Liver (tissue), 9 donors: ENCODE measurements around the gene SLC6A3. TPM values are rescaled to one million over a fixed set of nuclear protein-coding genes. Genes with fewer than 3 reads are reported as not detected.

ENCODE experiments used
- DNase-seq: peaks from one replicate; pipeline ENCODE4 v3.0.0-alpha.2; 2017; ENCODE audit warnings: low spot score
- H3K27ac ChIP-seq, 2 donors: one replicate each; pipeline ENCODE4 v1.7.0; 2013; ENCODE audit warnings: inconsistent platforms in 2 of 2, low read length in 2 of 2, control low read depth in 1 of 2, low read depth in 1 of 2, mild to moderate bottlenecking in 1 of 2
- H3K27me3 ChIP-seq, 4 donors: one replicate each; pipeline versions ENCODE4 v1.6.1 to v1.7.0; 2013; ENCODE audit warnings: low read length in 3 of 4, inconsistent platforms in 1 of 4, mild to moderate bottlenecking in 1 of 4, moderate library complexity in 1 of 4; ENCODE audit not compliant: control insufficient read depth in 4 of 4, insufficient read depth in 4 of 4
- H3K36me3 ChIP-seq, 4 donors: one replicate each; pipeline versions ENCODE4 v1.6.1 to v1.7.0; 2013; ENCODE audit warnings: low read length in 3 of 4, mild to moderate bottlenecking in 3 of 4, low read depth in 1 of 4, moderate library complexity in 1 of 4; ENCODE audit not compliant: control insufficient read depth in 4 of 4, insufficient read depth in 3 of 4
- H3K4me1 ChIP-seq, 4 donors: one replicate each; pipeline versions ENCODE4 v1.6.1 to v1.7.0; 2013; ENCODE audit warnings: low read length in 3 of 4, mild to moderate bottlenecking in 3 of 4, moderate library complexity in 1 of 4; ENCODE audit not compliant: control insufficient read depth in 4 of 4, insufficient read depth in 4 of 4
- H3K4me3 ChIP-seq, 3 donors: one replicate each; pipeline versions ENCODE4 v1.6.1 to v1.7.0; 2013; ENCODE audit warnings: low read length in 3 of 3, control low read depth in 1 of 3, low read depth in 1 of 3, mild to moderate bottlenecking in 1 of 3
- H3K9ac ChIP-seq, 2 donors: one replicate each; pipeline ENCODE4 v1.7.0; 2013; ENCODE audit warnings: low read length in 2 of 2, mild to moderate bottlenecking in 2 of 2, moderate library complexity in 2 of 2, control low read depth in 1 of 2, low read depth in 1 of 2
- H3K9me3 ChIP-seq, 4 donors: one replicate each; pipeline versions ENCODE4 v1.6.1 to v1.7.0; 2013; ENCODE audit warnings: low read length in 3 of 4; ENCODE audit not compliant: control insufficient read depth in 4 of 4
- EGR1 ChIP-seq, 2 donors: IDR thresholded peaks; 2 replicates each; pipeline ENCODE4 v1.6.1; 2016 to 2018; ENCODE audit warnings: antibody characterized with exemption in 2 of 2, low read depth in 2 of 2
- FOXA1 ChIP-seq: IDR thresholded peaks from 2 replicates; pipeline ENCODE4 v1.6.1; 2016; ENCODE audit warnings: antibody characterized with exemption
- FOXA2 ChIP-seq: IDR thresholded peaks from 2 replicates; pipeline ENCODE4 v1.6.1; 2016; ENCODE audit warnings: antibody characterized with exemption
- GABPA ChIP-seq, 2 donors: IDR thresholded peaks in 1 of 2; conservative IDR thresholded peaks in 1 of 2; 2 replicates each; pipeline ENCODE4 v1.6.1; 2016; ENCODE audit warnings: antibody characterized with exemption in 2 of 2, mild to moderate bottlenecking in 1 of 2, moderate library complexity in 1 of 2
- HNF4A ChIP-seq, 2 donors: conservative IDR thresholded peaks; 2 replicates each; pipeline ENCODE4 v1.6.1; 2016; ENCODE audit warnings: antibody characterized with exemption in 2 of 2, mild to moderate bottlenecking in 2 of 2
- HNF4G ChIP-seq: IDR thresholded peaks from 2 replicates; pipeline ENCODE4 v1.6.1; 2016; ENCODE audit warnings: antibody characterized with exemption
- JUND ChIP-seq, 2 donors: IDR thresholded peaks; 2 replicates each; pipeline ENCODE4 v1.6.1; 2016; ENCODE audit warnings: antibody characterized with exemption in 2 of 2
- NR2F2 ChIP-seq: IDR thresholded peaks from 2 replicates; pipeline ENCODE4 v1.6.1; 2016; ENCODE audit warnings: antibody characterized with exemption
- RAD21 ChIP-seq, 2 donors: IDR thresholded peaks; 2 replicates each; pipeline ENCODE4 v1.6.1; 2016; ENCODE audit warnings: antibody characterized with exemption in 2 of 2, mild to moderate bottlenecking in 2 of 2
- RXRA ChIP-seq, 2 donors: IDR thresholded peaks; 2 replicates each; pipeline ENCODE4 v1.6.1; 2017 to 2018; ENCODE audit warnings: antibody characterized with exemption in 2 of 2, mild to moderate bottlenecking in 1 of 2
- SP1 ChIP-seq: IDR thresholded peaks from 2 replicates; pipeline ENCODE4 v1.6.1; 2018; ENCODE audit warnings: antibody characterized with exemption, mild to moderate bottlenecking
- TAF1 ChIP-seq: conservative IDR thresholded peaks from 2 replicates; pipeline ENCODE4 v1.6.1; 2016; ENCODE audit warnings: antibody characterized with exemption, mild to moderate bottlenecking
- YY1 ChIP-seq: IDR thresholded peaks from 2 replicates; pipeline ENCODE4 v1.6.1; 2016; ENCODE audit warnings: antibody characterized with exemption, mild to moderate bottlenecking
- ZBTB33 ChIP-seq: IDR thresholded peaks from 2 replicates; pipeline ENCODE4 v1.6.1; 2016; ENCODE audit warnings: antibody characterized with exemption
- WGBS: extraction: QIAGEN DNeasy Blood & Tissue Kit; methylation state at CpG from one replicate; pipeline ENCODE4 v1.1.7; 2013; 5-methylcytosine and 5-hydroxymethylcytosine counted together
- polyA plus RNA-seq, 2 donors: library from polyadenylated mRNA; stranded (reverse) in 1 of 2; unstranded in 1 of 2; fragments of 200-250 nt in 1 of 2; fragments of >200 nt in 1 of 2; fragmentation: Nextera tagmentation in 1 of 2; extraction: Ambion mirVana in 1 of 2; gene quantifications; one replicate each; pipeline versions ENCODE4 v1.2.1 to v1.2.3, GENCODE V29; 2013 to 2015
- total RNA-seq, 2 donors: library from RNA; depleted of rRNA; stranded (reverse); fragments of >200 nt; gene quantifications; one replicate each; pipeline ENCODE4 v1.2.3, GENCODE V29; 2014
- TF ChIP-seq, protein P1 (sequence below): IDR thresholded peaks from 2 replicates; pipeline ENCODE4 v1.6.1; 2016; ENCODE audit warnings: antibody characterized with exemption
- TF ChIP-seq, protein P2 (sequence below): IDR thresholded peaks from 2 replicates; pipeline ENCODE4 v1.6.1; 2016; ENCODE audit warnings: antibody characterized with exemption
- TF ChIP-seq, protein P3 (sequence below): IDR thresholded peaks from 2 replicates; pipeline ENCODE4 v1.6.1; 2016; ENCODE audit warnings: antibody characterized with exemption, mild to moderate bottlenecking
- TF ChIP-seq, protein P4 (sequence below): fragments of 150-350 bp; IDR thresholded peaks from 2 replicates; pipeline ENCODE4 v1.5.1; 2017; ENCODE audit warnings: improper control_type of control experiment, low read depth, low read length; ENCODE audit not compliant: missing input control
- donor health status: healthy.
- donor health status: healthy.
- donor health status: healthy.
- donor health status: healthy.
- donor health status: healthy.

Gene SLC6A3
- total and polyA plus RNA-seq, 4 donors: not detected

DNA sequence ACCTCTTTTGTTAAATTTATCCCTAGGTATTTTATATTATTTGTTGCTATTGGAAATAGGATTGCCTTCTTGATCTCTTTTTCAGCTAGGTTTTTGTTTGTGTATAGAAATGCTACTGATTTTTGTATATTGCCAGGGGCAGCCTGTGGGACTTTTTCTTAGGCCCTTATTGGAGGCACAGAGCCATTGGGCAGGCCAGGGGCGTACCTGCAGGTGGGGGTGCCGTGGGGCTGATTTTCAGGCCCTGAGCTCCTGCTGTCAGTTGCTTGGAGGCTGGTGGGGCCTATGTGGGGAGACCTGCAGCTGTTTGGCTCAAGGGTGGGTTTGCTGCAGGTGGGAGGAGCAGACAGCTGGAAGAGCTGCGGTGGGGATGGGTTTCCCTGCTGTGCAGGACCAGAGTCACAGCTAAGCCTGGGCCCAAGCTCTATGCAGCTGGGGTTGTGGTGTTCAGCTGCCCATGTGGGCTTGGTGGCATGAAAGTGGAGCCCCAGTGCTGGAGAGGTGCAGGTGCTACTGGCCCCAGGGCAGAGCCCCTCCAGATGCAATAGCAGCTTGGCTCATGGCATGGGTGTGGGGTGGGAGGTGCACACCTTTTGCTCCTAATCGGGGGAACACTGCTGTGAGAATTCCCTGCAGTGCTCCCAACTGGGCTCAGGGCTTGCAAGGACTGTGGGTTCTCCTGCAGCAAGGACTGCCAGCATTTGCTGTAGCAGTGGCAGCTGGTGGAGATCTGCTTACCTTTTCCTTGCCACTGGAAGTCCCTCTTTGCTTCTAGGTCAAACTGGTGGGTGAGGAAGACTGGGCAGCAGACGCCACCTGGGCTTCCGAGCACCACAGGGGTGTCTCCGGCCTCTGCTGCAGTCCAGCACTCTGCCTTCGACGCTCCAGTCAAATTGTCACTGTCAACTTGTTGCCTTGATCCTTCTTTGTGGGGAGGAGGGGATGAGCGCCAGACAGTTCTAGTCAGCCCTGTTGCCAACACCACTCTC, 92.7 kb downstream of the SLC6A3 start:
- no peak overlapping the region for H3K4me3 ChIP-seq
- DNase-seq: no peak
- 75% methylated on average over 10 of the region's 10 CpGs for WGBS
- no peaks in the 10 kb centered on the region for H3K27me3 ChIP-seq
- no peak overlapping the region for H3K9ac ChIP-seq
- no peaks in the 10 kb centered on the region for H3K9me3 ChIP-seq
- H3K36me3 ChIP-seq: no peaks in the 10 kb centered on the region
- no peaks in the 10 kb centered on the region for H3K4me1 ChIP-seq
- no peak for TF ChIP-seq SP1
- TF ChIP-seq FOXA2: no peak
- H3K27ac ChIP-seq: no peak overlapping the region

- no peak for DNase-seq
- Histone ChIP-seq H3K9ac (no peak overlapping the region), H3K36me3 (no peaks in the 10 kb centered on the region), H3K27me3 (no peaks in the 10 kb centered on the region), H3K4me3 (no peak overlapping the region), H3K9me3 (no peaks in the 10 kb centered on the region), H3K4me1 (peaks cover 0 to 3% (median 0%) of the 10 kb centered on the region in 4 donors), H3K27ac (no peak overlapping the region)
- WGBS: 82% methylated on average over 4 of the region's 4 CpGs
- TF ChIP-seq HNF4A (conservative IDR thresholded peaks at IDR 0.05): no peak
- no peak for TF ChIP-seq GABPA (IDR thresholded peaks at IDR 0.05 in 1 of 2, conservative IDR thresholded peaks at IDR 0.05 in 1 of 2)
- no peak for TF ChIP-seq RXRA (IDR thresholded peaks at IDR 0.05)
- TF ChIP-seq, protein P1, sequence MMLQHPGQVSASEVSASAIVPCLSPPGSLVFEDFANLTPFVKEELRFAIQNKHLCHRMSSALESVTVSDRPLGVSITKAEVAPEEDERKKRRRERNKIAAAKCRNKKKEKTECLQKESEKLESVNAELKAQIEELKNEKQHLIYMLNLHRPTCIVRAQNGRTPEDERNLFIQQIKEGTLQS: no peak
- no peak for TF ChIP-seq FOXA1
- no peak for TF ChIP-seq NR2F2
- no peak for TF ChIP-seq TAF1
- no peak for TF ChIP-seq SP1
- TF ChIP-seq EGR1 (IDR thresholded peaks at IDR 0.05; ENCODE audit: low read depth in 2 of 2): no peak
- TF ChIP-seq, protein P2, sequence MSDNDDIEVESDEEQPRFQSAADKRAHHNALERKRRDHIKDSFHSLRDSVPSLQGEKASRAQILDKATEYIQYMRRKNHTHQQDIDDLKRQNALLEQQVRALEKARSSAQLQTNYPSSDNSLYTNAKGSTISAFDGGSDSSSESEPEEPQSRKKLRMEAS: no peak
- TF ChIP-seq, protein P3, sequence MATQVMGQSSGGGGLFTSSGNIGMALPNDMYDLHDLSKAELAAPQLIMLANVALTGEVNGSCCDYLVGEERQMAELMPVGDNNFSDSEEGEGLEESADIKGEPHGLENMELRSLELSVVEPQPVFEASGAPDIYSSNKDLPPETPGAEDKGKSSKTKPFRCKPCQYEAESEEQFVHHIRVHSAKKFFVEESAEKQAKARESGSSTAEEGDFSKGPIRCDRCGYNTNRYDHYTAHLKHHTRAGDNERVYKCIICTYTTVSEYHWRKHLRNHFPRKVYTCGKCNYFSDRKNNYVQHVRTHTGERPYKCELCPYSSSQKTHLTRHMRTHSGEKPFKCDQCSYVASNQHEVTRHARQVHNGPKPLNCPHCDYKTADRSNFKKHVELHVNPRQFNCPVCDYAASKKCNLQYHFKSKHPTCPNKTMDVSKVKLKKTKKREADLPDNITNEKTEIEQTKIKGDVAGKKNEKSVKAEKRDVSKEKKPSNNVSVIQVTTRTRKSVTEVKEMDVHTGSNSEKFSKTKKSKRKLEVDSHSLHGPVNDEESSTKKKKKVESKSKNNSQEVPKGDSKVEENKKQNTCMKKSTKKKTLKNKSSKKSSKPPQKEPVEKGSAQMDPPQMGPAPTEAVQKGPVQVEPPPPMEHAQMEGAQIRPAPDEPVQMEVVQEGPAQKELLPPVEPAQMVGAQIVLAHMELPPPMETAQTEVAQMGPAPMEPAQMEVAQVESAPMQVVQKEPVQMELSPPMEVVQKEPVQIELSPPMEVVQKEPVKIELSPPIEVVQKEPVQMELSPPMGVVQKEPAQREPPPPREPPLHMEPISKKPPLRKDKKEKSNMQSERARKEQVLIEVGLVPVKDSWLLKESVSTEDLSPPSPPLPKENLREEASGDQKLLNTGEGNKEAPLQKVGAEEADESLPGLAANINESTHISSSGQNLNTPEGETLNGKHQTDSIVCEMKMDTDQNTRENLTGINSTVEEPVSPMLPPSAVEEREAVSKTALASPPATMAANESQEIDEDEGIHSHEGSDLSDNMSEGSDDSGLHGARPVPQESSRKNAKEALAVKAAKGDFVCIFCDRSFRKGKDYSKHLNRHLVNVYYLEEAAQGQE: no peak
- TF ChIP-seq ZBTB33: no peak
- no peak for TF ChIP-seq JUND (IDR thresholded peaks at IDR 0.05)
- TF ChIP-seq RAD21 (IDR thresholded peaks at IDR 0.05): no peak
- no peak for TF ChIP-seq HNF4G
- TF ChIP-seq YY1: no peak
- TF ChIP-seq, protein P4, sequence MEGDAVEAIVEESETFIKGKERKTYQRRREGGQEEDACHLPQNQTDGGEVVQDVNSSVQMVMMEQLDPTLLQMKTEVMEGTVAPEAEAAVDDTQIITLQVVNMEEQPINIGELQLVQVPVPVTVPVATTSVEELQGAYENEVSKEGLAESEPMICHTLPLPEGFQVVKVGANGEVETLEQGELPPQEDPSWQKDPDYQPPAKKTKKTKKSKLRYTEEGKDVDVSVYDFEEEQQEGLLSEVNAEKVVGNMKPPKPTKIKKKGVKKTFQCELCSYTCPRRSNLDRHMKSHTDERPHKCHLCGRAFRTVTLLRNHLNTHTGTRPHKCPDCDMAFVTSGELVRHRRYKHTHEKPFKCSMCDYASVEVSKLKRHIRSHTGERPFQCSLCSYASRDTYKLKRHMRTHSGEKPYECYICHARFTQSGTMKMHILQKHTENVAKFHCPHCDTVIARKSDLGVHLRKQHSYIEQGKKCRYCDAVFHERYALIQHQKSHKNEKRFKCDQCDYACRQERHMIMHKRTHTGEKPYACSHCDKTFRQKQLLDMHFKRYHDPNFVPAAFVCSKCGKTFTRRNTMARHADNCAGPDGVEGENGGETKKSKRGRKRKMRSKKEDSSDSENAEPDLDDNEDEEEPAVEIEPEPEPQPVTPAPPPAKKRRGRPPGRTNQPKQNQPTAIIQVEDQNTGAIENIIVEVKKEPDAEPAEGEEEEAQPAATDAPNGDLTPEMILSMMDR: no peak
- no peak for TF ChIP-seq FOXA2
Observed at GRCh38 chr5:1351156-1351555, 94.1 kb downstream of the SLC6A3 start.
